Non-pigmented ciliary epithelial cell (primary cell): ENCODE results near the gene ANKRD33B.

Source experiments
- DNase-seq: peaks from one replicate; pipeline ENCODE4 v3.0.0-alpha.2; 2010; ENCODE audit warnings: low read depth

ANKRD33B gene

GRCh38 chr5:10677533-10677932 lies 113.7 kb downstream of the ANKRD33B start:
- DNase-seq: no peak

- DNase-seq: no peak
These were observed 114.4 kb downstream of the ANKRD33B start for GRCh38 chr5:10678244-10678643.

DNA sequence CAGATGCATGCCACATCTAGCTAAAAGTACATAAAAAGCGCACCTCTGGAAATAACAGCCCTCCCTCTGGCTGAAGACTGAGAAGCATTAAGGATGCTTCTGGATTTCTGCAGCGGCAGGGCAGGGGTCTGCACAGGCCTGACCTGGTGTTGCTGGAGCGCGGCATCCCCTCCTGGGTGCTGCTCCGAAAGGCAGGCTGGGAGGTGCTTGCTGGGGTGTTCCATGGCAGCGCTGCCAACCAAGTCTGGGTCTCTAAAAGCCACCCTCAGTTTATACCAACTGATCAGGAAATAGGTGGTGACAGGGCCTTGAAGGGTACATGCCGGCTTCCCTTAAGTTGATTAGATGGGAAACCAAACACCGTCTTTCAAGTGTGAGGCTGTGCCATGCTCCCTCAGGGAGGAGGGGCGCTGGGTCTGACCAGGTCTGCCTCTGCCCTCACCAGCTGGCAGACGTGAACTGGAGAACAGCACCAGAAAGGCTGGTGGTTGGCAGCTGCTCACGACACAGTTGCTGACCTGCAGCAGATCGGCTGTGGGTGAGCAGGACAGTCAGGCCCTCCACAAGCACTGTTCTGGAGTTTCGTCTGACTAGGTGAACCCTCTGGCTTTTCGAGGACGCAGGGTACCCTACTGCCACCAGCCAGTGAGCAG lies 115.6 kb downstream of the ANKRD33B start:
- DNase-seq: no peak

DNA sequence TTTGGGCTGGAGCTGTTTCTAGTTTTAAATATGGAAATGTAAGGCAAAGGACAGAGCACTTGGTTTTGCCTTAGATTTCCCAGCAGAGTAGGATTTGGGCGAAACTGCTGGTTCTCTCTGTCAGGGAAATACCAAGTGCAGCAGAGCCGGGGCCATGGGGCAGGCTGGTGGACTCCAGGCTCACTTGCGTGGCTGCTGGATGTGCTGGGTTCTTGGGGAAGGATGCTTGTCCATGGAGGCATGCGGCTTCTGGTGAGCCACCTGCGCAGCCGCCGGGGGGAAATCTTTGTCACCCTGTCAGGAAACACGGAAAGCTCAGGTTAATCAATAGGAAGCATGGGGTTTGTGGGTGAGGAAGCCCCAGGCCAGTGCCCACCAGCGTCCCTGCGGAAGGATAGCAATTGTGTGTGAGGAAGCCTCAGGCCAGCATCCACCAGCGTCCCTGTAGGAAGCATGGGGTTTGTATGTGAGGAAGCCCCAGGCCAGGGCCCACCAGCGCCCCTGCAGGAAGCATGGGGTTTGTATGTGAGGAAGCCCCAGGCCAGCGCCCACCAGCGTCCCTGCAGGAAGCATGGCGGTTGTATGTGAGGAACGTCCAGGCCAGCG lies 117.1 kb downstream of the ANKRD33B start:
- no peak for DNase-seq

- no peak for DNase-seq
These were observed 118.1 kb downstream of the ANKRD33B start for GRCh38 chr5:10681731-10682679.

GRCh38 chr5:10682801-10683525 lies 119.1 kb downstream of the ANKRD33B start:
- DNase-seq: no peak

DNA sequence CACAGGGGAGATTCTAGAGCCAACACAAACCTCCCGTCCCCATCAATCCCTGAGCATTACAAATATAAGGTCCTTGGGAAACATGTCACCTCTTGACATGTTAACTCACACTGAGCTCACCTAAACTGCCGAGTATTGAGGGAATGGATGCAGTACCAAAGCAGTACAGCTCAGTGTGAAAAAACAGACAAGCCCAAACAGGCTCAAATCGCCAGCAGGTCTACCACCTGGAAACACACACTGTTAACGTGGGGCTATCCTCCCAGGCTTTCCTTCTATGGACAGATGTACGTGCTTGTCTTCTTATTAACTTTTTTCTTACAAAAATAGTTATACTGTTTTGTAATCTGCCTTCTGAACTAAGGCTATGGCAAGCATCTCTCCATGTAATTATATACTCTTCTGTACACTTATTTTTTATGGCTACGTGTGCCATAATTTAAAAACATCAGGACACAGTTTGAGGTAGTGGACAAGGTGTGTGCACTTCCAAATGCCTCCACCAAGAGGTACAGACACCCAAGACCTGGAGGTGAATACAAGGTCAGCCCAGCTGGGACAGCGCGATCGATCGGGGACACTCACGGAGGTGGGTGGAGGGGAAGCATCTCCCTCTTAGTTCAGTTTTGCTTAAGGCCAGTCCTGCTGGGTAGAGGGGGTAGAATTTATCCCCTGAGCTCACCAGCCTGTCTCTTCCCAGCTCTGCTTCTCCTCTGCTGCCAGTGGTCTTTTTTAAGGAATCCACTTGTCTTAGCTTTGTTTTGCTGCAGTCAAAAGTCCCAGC lies 120.6 kb downstream of the ANKRD33B start:
- no peak for DNase-seq

DNA sequence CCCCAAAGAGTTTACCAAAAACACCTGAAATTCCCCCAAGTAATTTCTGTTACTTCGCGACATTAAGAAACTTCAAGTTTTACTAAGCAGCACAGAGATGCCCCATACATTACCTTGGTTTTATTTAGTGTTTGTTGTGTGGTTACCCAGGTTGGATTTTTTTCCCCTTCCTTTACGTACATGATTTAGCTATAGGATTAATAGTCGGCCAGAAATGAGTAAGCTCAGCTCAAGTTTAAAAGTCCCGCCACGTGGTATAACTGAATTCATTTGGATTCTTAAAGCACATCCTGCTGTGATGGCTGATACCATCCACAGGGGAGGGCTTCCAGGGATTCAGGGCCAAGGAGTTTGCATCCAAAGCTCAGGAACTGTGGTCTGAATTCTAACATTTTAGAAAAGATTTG lies 121.2 kb downstream of the ANKRD33B start:
- DNase-seq: no peak

GRCh38 chr5:10686890-10687289 lies 123.0 kb downstream of the ANKRD33B start:
- no peak for DNase-seq

DNA sequence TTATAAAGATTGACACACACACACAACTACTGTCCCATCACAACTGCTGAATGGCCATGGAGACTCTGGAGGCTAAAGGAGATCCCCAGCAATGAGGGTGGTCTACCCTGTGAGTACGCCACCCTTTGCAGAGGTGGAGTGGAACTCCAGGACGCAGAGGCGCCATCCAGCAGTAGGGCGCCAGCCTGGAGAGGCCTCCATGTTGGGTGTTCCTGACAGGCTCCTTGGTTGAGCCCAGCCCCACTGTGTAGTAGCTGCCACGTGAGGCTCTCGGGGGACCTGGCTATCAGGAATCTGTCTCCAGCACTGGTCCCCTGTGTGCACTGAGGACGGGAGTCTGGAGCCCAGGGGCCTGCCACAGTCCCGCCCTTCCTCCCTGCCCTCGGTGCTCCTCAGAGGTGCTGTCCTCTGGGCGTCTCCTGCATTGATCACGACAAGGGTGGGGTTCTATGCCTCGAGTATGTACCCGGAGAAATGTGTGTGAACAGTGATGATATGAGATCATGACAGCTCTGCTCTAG lies 124.8 kb downstream of the ANKRD33B start:
- no peak for DNase-seq

GRCh38 chr5:10689391-10690081 lies 125.7 kb downstream of the ANKRD33B start:
- DNase-seq: no peak

DNA sequence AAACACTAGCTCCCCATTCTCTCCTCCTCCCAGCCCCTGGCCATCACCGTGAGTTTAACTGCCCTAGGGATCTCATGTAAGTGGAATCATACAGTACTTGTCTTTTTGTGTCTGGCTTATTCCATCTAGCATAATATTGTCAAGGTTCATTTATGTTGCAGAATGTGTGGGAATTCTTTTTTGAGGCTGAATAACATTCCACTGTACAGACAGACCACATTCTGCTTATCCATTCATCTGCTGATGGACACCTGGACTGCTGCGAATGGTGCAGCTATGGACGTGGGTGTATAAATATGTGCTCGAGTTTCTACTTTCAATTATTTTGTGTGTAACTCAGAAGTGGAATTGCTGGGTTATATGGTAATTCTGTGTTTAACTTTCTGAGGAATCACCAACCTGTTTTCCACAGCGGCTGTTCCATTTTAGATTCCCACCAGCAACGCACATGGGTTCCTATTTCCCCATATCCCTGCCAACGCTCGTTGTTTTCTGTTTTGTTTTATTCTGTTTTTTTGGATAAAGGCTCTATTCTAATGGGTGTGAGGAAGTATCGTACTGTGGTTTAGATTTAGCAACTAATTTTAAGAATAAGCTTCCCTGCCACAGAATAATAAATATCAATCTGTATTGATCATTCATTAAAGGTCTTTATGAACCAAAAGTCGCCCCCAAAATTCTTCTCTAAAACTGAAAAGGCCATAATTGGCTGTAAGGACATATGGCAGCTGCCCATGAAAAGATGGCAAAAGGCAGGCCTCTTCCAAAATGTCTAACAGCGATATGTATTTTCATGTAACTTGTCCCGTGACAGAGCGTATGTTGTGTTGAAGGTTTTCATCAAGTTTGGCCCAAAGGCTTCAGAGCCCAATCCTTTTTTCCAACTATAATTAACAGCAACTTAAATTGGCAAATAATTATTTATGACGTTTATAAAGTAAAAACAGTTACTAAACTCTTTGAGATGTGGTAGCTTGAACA lies 126.9 kb downstream of the ANKRD33B start:
- DNase-seq: peak; percentile 87

GRCh38 chr5:10691826-10692785 lies 128.2 kb downstream of the ANKRD33B start:
- DNase-seq: peak; percentile 67

DNA sequence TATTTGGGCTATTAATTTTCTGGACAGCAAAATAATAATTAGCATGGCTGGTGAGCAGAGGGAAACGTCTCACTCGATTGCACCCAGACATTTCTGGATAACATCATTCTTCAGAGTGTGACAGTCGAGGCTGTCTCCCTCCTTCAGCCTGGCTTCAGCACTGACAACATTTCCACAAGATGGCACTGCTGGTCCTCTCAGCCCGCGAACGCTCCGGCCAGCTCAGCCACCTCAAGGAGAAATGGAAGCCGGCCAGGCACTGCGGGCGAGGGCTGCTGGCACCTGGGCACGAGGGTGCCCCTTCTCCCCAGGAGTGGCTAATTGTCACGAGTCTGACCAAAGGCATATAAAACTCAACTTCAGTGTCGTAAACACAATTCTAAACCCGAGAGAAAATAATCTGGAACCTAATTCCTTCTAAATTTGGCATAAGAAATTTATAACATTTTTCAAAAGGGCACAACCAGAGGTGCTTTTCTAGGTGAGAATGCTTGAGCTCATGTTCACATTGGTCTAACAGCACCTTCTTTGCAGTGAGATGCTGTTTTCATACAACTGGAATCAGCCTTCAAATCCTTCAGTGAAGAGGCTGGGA lies 131.3 kb downstream of the ANKRD33B start:
- no peak for DNase-seq

DNA sequence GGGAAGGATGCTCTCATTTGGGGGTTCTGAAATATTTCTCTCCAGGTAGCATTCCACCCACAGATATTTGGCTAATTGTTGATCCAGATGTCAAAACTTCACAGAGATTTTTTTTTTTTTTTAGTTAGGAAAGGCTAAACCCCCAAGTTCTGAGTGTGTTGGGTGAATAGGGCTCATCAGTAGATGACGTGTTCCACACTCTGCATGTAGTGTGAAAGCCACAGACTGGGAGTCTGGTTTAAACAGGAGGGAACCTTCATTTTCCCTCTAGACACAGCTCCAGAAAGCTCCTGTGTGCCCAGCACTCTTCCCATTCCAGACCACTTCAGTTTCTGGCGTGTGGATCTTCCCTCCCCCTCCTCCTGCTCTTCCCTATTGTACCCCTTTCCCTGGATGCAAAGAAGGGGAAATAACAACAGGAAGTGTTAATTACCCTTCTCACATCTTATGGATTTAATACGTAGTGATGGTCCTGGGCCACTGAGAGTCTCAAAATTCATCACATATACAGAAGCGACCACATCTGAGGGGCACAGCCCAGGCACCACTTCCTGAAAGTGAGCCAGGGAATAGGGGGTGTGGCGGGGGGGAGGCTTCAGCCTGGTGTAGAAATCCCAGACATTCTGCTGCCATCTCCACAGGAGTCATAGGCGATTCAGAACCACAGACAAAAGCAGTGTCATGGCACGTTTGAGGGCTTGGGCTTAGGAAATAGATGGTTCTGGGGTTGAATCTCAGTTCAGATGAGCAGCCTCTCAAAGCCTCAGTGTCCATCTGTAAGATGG lies 132.1 kb downstream of the ANKRD33B start:
- no peak for DNase-seq

DNA sequence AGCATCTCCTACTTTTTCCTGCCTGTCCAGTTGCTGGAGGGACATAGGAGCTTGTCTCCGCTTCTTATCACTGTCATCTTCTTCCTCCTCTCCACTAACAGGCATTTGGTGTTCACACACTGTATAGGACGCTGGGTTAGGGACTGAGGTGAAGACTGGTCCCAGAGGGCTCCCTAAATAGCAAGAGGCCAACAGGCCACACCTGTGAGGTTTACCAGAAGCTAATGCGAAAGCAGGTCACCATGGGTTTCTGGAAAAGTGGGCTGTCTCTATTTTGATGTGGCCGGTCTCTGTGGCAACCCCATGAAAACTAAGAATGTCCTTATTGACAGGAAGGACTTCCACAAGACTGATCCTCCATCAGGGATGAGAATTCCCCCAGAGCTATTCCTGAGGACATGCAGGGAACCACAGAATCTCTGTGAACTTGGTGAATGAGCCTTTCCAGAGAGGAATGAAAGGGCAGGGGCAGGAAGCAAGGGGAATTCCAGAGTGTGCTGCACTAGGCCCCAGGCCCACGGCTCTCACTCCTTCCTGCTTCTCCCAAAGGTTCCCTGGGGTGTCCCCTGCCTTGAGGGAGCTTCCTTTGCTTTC lies 135.5 kb downstream of the ANKRD33B start:
- no peak for DNase-seq

DNA sequence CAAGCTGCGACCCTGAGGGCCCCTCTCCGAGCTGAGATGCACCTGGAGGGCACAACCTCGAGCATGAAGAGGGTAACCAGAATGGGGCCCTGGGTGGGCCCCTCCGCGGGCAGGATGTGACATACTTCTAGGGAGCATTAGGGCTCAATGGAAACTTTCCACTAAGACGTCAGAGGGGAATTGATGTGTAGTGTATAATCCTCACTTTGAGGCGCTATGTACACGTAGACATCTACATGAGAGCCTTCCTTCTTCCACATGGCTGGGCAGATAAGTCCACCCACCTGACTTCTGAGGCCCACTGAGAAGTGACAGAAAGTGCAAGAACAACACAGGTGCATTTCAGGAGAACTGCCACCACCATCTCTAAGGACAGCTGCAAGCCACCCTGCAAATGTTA lies 136.1 kb downstream of the ANKRD33B start:
- DNase-seq: no peak
